LNCaP clone FGC (cell line): ENCODE measurements around the gene CRADD.
"Not testable (repeated sequence)": the region's sequence is repeated elsewhere in the genome, so short reads cannot be mapped to it uniquely, and the experiment has no call there.

Source experiments
- DNase-seq: peaks from one replicate; pipeline ENCODE4 v3.0.0-alpha.2; 2011; ENCODE audit warnings: low read depth
- H3K4me3 ChIP-seq: 2 replicates; pipeline ENCODE4 v1.5.1; 2011; ENCODE audit warnings: mild to moderate bottlenecking, low read depth, low read length, control low read depth
- CTCF ChIP-seq: IDR thresholded peaks from 2 replicates; pipeline ENCODE4 v1.5.1; 2012; ENCODE audit warnings: mild to moderate bottlenecking; ENCODE audit not compliant: control insufficient read depth, insufficient read depth; ENCODE audit errors: extremely low read depth

The CRADD gene

DNA sequence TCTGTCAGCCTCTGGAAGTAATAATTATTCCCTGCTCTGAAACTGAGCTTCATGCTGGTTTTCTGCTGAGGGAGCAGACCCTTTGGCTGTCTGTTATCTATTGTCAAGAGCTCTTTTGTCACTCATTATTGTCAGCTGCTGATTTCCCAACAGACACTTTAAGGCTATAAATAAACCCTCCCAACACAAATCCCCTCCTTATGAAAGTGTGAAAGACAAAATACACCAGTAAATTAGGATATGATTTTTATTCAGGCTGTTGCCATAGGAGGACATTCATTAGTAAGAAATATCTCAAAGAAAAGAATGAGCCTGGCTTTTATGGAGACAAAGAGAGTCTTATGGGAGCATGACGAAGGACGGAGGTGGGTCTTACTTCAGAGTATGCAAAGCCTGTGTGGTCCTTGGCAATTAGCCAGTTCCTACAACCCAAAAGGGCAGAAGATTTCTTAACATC is 180.8 kb downstream of the CRADD start:
- no peak for DNase-seq
- no peak for TF ChIP-seq CTCF
- H3K4me3 ChIP-seq: no peak overlapping the region

DNA sequence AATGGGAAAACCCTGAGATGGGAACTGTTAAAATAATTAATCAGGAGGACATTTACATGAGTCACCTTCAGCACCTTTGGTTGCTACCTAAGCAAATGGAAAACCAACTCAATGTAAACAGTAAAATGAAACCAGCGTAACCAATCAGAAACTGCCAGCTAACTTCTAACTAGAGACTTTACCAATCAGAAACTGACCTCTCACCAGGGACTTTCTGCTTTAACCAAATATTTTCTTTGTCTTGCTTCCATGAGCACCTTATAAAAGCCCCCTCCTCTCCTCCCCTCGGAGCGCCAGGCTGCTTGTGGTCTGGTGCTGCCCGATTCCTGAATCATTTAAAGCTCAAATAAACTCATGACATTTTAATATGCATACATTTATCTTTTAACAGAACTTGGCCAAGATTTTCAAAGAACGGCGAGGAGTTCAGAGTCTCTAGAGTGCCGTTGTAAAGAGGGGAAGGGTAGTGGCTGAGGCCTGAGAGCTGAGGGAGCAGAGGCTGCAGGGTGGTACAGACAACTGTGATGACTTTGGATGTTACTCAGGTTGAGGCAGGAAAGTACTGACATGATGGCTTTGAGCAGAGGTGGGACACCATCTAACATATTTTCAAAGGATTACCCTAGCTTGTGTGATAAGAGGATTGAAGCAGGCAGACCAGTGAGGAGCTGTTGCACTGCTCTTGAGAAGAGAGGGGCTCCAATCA is 183.6 kb downstream of the CRADD start:
- no peak for TF ChIP-seq CTCF
- no peak for DNase-seq
- H3K4me3 ChIP-seq: no peak overlapping the region

DNA sequence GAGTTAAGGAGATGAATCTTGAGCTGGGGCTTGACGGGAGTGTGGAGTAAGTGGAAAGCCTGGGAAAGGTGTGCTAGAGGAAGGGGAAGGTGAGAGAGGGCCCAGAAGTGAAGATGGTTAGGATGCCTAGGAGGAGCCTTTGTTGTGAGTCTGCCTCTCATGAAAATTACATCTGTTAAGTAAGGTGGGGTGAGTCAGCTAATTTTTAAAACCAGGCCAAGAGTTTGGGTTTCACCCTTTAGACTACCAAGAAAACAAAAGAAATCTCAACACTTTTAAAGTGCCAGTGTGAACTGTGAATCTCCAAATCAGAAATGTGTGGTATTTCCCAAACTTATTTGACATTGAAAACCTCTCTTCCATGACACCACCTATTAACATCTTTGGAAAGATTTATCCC is 185.2 kb downstream of the CRADD start:
- H3K4me3 ChIP-seq: no peak overlapping the region
- TF ChIP-seq CTCF: no peak
- DNase-seq: no peak

- TF ChIP-seq CTCF: no peak
- H3K4me3 ChIP-seq: no peak overlapping the region
- DNase-seq: no peak
Measured at GRCh38 chr12:93865751-93866150, 188.6 kb downstream of the CRADD start.

- DNase-seq: no peak
- no peak overlapping the region for H3K4me3 ChIP-seq
- TF ChIP-seq CTCF: no peak
Measured at GRCh38 chr12:93868771-93869170, 191.6 kb downstream of the CRADD start.

- no peak for TF ChIP-seq CTCF
- H3K4me3 ChIP-seq: no peak overlapping the region
- no peak for DNase-seq
Measured at GRCh38 chr12:93870020-93870795, 193.0 kb downstream of the CRADD start.

GRCh38 chr12:93871566-93871965 is 194.4 kb downstream of the CRADD start:
- not testable (repeated sequence) for H3K4me3 ChIP-seq, DNase-seq
